Thyroid gland (tissue), 4 donors: Measurements from ENCODE around the gene BBLN. TPM values are rescaled to one million over a fixed set of nuclear protein-coding genes. Genes with fewer than 3 reads are reported as not detected.
"Not testable (repeated sequence)": the region's sequence is repeated elsewhere in the genome, so short reads cannot be mapped to it uniquely, and the experiment has no call there.

ENCODE experiments used
- DNase-seq, 2 donors: peaks; one replicate each; pipeline ENCODE4 v3.0.0-alpha.2; 2019
- H3K27ac ChIP-seq, 3 donors: fragments of 200-600 bp; sonication (generic); 1 replicate in 2 of 3; 2 replicates in 1 of 3; pipeline ENCODE4 v1.5.1; 2016 to 2019; ENCODE audit warnings: mild to moderate bottlenecking in 1 of 3, moderate library complexity in 1 of 3
- H3K27me3 ChIP-seq: fragments of 200-600 bp; sonication (generic); one replicate; pipeline ENCODE4 v1.5.1; 2019
- H3K36me3 ChIP-seq, 2 donors: fragments of 200-600 bp; sonication (generic); one replicate each; pipeline ENCODE4 v1.5.1; 2016 to 2019
- H3K4me1 ChIP-seq, 2 donors: fragments of 200-600 bp; sonication (generic); one replicate each; pipeline ENCODE4 v1.5.1; 2017 to 2019
- H3K4me3 ChIP-seq, 3 donors: fragments of 200-600 bp; sonication (generic); replicated peaks in 1 of 3; 1 replicate in 2 of 3; 2 replicates in 1 of 3; pipeline ENCODE4 v1.5.1; 2016; ENCODE audit warnings: mild to moderate bottlenecking in 1 of 3
- H3K9me3 ChIP-seq: fragments of 200-600 bp; sonication (generic); one replicate; pipeline ENCODE4 v1.5.1; 2017
- CTCF ChIP-seq, 6 experiments: fragments of 200-600 bp in 3 of 6; fragments of 450-650 bp in 3 of 6; sonication (generic) in 3 of 6; IDR thresholded peaks; one replicate each; pipeline ENCODE4 v1.5.1; 2016 to 2019; ENCODE audit warnings: antibody characterized with exemption in 6 of 6, mild to moderate bottlenecking in 2 of 6, inconsistent platforms in 1 of 6, moderate library complexity in 1 of 6
- POLR2A ChIP-seq, 2 donors: fragments of 450-650 bp; IDR thresholded peaks; one replicate each; pipeline ENCODE4 v1.6.1; 2017; ENCODE audit warnings: antibody characterized with exemption in 2 of 2, mild to moderate bottlenecking in 2 of 2, moderate library complexity in 1 of 2
- WGBS, 2 donors: methylation state at CpG; one replicate each; pipeline ENCODE4 v1.1.5; 2017; 5-methylcytosine and 5-hydroxymethylcytosine counted together
- intact Hi-C: fragments of 100-400 bp; cut with DNase I; formaldehyde crosslinking; loops from one replicate; pipeline ENCODE4 v1.15.1; 2023
- total RNA-seq, 4 donors: library from RNA; depleted of rRNA; stranded (reverse); fragments of >200 nt; gene quantifications; one replicate each; pipeline ENCODE4 v1.2.3, GENCODE V29; 2016

BBLN gene
- total RNA-seq, 4 donors from 2014 or later, result 98.1 to 204 (median 172) TPM

GRCh38 chr9:128129976-128130590 lies 30.0 kb upstream of the BBLN start:
- peak; percentile 65 to 68 for DNase-seq
- H3K9me3 ChIP-seq, H3K36me3 ChIP-seq, H3K27ac ChIP-seq, intact Hi-C loops, H3K4me3 ChIP-seq, H3K27me3 ChIP-seq: not testable (repeated sequence)
- TF ChIP-seq CTCF (IDR thresholded peaks at IDR 0.05), result peak in 4 of 6 experiments; percentile 22 to 53 (median 25)
- peaks cover 22 to 25% of the 10 kb centered on the region in 2 donors for H3K4me1 ChIP-seq
- 28 to 29% methylated on average over 10 to 12 of the region's 12 CpGs for WGBS, 2 donors

GRCh38 chr9:128130651-128131050 lies 29.4 kb upstream of the BBLN start:
- H3K9me3 ChIP-seq, H3K27me3 ChIP-seq, H3K27ac ChIP-seq, H3K4me3 ChIP-seq, intact Hi-C loops, H3K36me3 ChIP-seq, DNase-seq: not testable (repeated sequence)
- WGBS, 2 donors, result 47 to 52% methylated on average over 3 to 6 of the region's 7 CpGs
- peaks cover 21 to 22% of the 10 kb centered on the region in 2 donors for H3K4me1 ChIP-seq

- H3K36me3 ChIP-seq, H3K27me3 ChIP-seq, intact Hi-C loops, H3K9me3 ChIP-seq, DNase-seq, H3K27ac ChIP-seq, H3K4me3 ChIP-seq: not testable (repeated sequence)
- peaks cover 14 to 15% of the 10 kb centered on the region in 2 donors for H3K4me1 ChIP-seq
- WGBS, 2 donors, result 89 to 91% methylated on average over 8 of the region's 8 CpGs
Measured at GRCh38 chr9:128131346-128131745, 28.7 kb upstream of the BBLN start.

- DNase-seq, H3K9me3 ChIP-seq, H3K36me3 ChIP-seq, H3K4me3 ChIP-seq, intact Hi-C loops, H3K4me1 ChIP-seq, H3K27ac ChIP-seq, H3K27me3 ChIP-seq: not testable (repeated sequence)
- WGBS, 2 donors, result 54 to 59% methylated on average over 8 of the region's 8 CpGs
Measured at GRCh38 chr9:128132139-128132538, 27.9 kb upstream of the BBLN start.

- H3K9me3 ChIP-seq, H3K36me3 ChIP-seq, H3K4me3 ChIP-seq, DNase-seq, intact Hi-C loops, H3K4me1 ChIP-seq, H3K27me3 ChIP-seq, H3K27ac ChIP-seq: not testable (repeated sequence)
- 78 to 92% methylated on average over 8 of the region's 8 CpGs for WGBS, 2 donors
Measured at GRCh38 chr9:128135561-128135960, 24.5 kb upstream of the BBLN start.

GRCh38 chr9:128136816-128137793 lies 23.0 kb upstream of the BBLN start:
- TF ChIP-seq CTCF (IDR thresholded peaks at IDR 0.05), result no peak
- TF ChIP-seq POLR2A (IDR thresholded peaks at IDR 0.05), result no peak
- Histone ChIP-seq H3K36me3 (no peaks in the 10 kb centered on the region), H3K9me3 (no peaks in the 10 kb centered on the region), H3K27ac (no peak overlapping the region), H3K4me3 (no peak overlapping the region), H3K27me3 (no peaks in the 10 kb centered on the region), H3K4me1 (no peaks in the 10 kb centered on the region)
- DNase-seq, result no peak
- intact Hi-C loops, result no loop called here
- WGBS, 2 donors, result 89 to 94% methylated on average over 18 of the region's 18 CpGs

GRCh38 chr9:128138001-128138400 lies 22.1 kb upstream of the BBLN start:
- DNase-seq, result no peak
- WGBS, 2 donors, result 85% methylated on average over 3 of the region's 3 CpGs; no CpG with 5 or more reads in 1 of the 2 donors
- intact Hi-C loops, result no loop called here
- no peaks in the 10 kb centered on the region for H3K9me3 ChIP-seq
- H3K4me3 ChIP-seq, result no peak overlapping the region
- H3K4me1 ChIP-seq, result no peaks in the 10 kb centered on the region
- no peak overlapping the region for H3K27ac ChIP-seq
- no peaks in the 10 kb centered on the region for H3K27me3 ChIP-seq
- H3K36me3 ChIP-seq, result no peaks in the 10 kb centered on the region
- TF ChIP-seq CTCF (IDR thresholded peaks at IDR 0.05), result no peak
- no peak for TF ChIP-seq POLR2A (IDR thresholded peaks at IDR 0.05)
